Kidney tubule cell (primary cell): ENCODE data around the gene EHHADH.
"Not testable (repeated sequence)": the region's sequence is repeated elsewhere in the genome, so short reads cannot be mapped to it uniquely, and the experiment has no call there.

Experiments used
- DNase-seq: peaks from one replicate; pipeline ENCODE4 v3.0.0-alpha.2; 2018; ENCODE audit warnings: low spot score

EHHADH gene

GRCh38 chr3:185253645-185254410, at the start of gene EHHADH:
Gene EHHADH, minus strand, starts transcription at chr3:185254049. Its CDS starts 27 bp downstream, at chr3:185254022.
- peak; percentile 80 for DNase-seq

GRCh38 chr3:185299918-185300426, 46.1 kb upstream of the EHHADH start:
- not testable (repeated sequence) for DNase-seq

- DNase-seq: no peak
Observed at GRCh38 chr3:185297867-185298266, 44.0 kb upstream of the EHHADH start.

- DNase-seq: no peak
Observed at GRCh38 chr3:185292238-185292637, 38.4 kb upstream of the EHHADH start.

- no peak for DNase-seq
Observed at GRCh38 chr3:185290266-185290665, 36.4 kb upstream of the EHHADH start.

GRCh38 chr3:185283374-185283935, 29.6 kb upstream of the EHHADH start:
- DNase-seq: peak; percentile 31

GRCh38 chr3:185282696-185283373, 29.0 kb upstream of the EHHADH start:
- peak; percentile 96 for DNase-seq

GRCh38 chr3:185280572-185281365, 26.9 kb upstream of the EHHADH start:
- DNase-seq: peak; percentile 70

- no peak for DNase-seq
Observed at GRCh38 chr3:185279587-185280138, 25.8 kb upstream of the EHHADH start.

GRCh38 chr3:185276415-185276814, 22.6 kb upstream of the EHHADH start:
- DNase-seq: no peak

GRCh38 chr3:185272033-185272432, 18.2 kb upstream of the EHHADH start:
- DNase-seq: no peak

GRCh38 chr3:185270956-185271332, 17.1 kb upstream of the EHHADH start:
- DNase-seq: no peak

- peak; percentile 47 for DNase-seq
Observed at GRCh38 chr3:185270262-185270955, 16.6 kb upstream of the EHHADH start.

GRCh38 chr3:185268194-185268962, 14.5 kb upstream of the EHHADH start:
- no peak for DNase-seq

GRCh38 chr3:185267193-185267592, 13.3 kb upstream of the EHHADH start:
- DNase-seq: no peak

GRCh38 chr3:185264849-185265553, 11.2 kb upstream of the EHHADH start:
- DNase-seq: no peak

- no peak for DNase-seq
Observed at GRCh38 chr3:185263423-185263822, 9.6 kb upstream of the EHHADH start.

- no peak for DNase-seq
Observed at GRCh38 chr3:185257334-185257733, 3.5 kb upstream of the EHHADH start.

GRCh38 chr3:185254799-185255198, 950 bp upstream of the EHHADH start:
- DNase-seq: no peak

GRCh38 chr3:185253133-185253532, 716 bp downstream of the EHHADH start:
- not testable (repeated sequence) for DNase-seq
